Endometrial microvascular endothelial cells (primary cell): ENCODE results near the gene DNM1. TPM values are rescaled to one million over a fixed set of nuclear protein-coding genes. Genes with fewer than 3 reads are reported as not detected.

ENCODE experiments used
- in situ Hi-C: cut with HindIII; loops from 2 replicates; pipeline ENCODE4 v1.10.0; 2017; ENCODE audit warnings: low sequenced_read_pairs, low pct_unique_long_range_greater_than_20kb; ENCODE audit errors: inconsistent ontology term
- total RNA-seq: library from RNA; depleted of rRNA; stranded (reverse); fragments of >200 nt; gene quantifications from one replicate; pipeline ENCODE4 v1.2.3, GENCODE V29; 2015; ENCODE audit errors: inconsistent ontology term

The DNM1 gene
- not detected for total RNA-seq

- in situ Hi-C loops: no loop called here
Observed at GRCh38 chr9:128203024-128203706, at the start of gene DNM1. Gene DNM1, plus strand, starts transcription at chr9:128203379. Its CDS starts 92 bp downstream, at chr9:128203471.

GRCh38 chr9:128153947-128154695 is 49.1 kb upstream of the DNM1 start:
- in situ Hi-C loops: no loop called here

GRCh38 chr9:128155736-128156500 is 47.3 kb upstream of the DNM1 start:
- in situ Hi-C loops: no loop called here

- in situ Hi-C loops: no loop called here
Observed at GRCh38 chr9:128159522-128159783, 43.7 kb upstream of the DNM1 start.

- in situ Hi-C loops: no loop called here
Observed at GRCh38 chr9:128159784-128160602, 43.2 kb upstream of the DNM1 start, which contains the start of gene BBLN. Gene BBLN, plus strand, starts transcription at chr9:128160265. Its CDS starts 143 bp downstream, at chr9:128160408.

GRCh38 chr9:128160603-128160987 is 42.6 kb upstream of the DNM1 start:
- in situ Hi-C loops: no loop called here

GRCh38 chr9:128161215-128161902 is 41.8 kb upstream of the DNM1 start:
- in situ Hi-C loops: no loop called here

GRCh38 chr9:128162215-128163026 is 40.8 kb upstream of the DNM1 start:
- in situ Hi-C loops: no loop called here

GRCh38 chr9:128163027-128163515 is 40.1 kb upstream of the DNM1 start:
- in situ Hi-C loops: no loop called here

GRCh38 chr9:128163523-128164306 is 39.5 kb upstream of the DNM1 start:
- in situ Hi-C loops: no loop called here

GRCh38 chr9:128164307-128164885 is 38.8 kb upstream of the DNM1 start:
- in situ Hi-C loops: no loop called here

- in situ Hi-C loops: no loop called here
Observed at GRCh38 chr9:128166169-128166568, 37.0 kb upstream of the DNM1 start.

- in situ Hi-C loops: no loop called here
Observed at GRCh38 chr9:128167209-128167608, 36.0 kb upstream of the DNM1 start.

- in situ Hi-C loops: no loop called here
Observed at GRCh38 chr9:128168731-128169308, 34.4 kb upstream of the DNM1 start.

GRCh38 chr9:128169492-128169891 is 33.7 kb upstream of the DNM1 start:
- in situ Hi-C loops: no loop called here

- in situ Hi-C loops: no loop called here
Observed at GRCh38 chr9:128169925-128170324, 33.3 kb upstream of the DNM1 start.
